Chondrocyte (in vitro differentiated cells): ENCODE data around the gene CDPF1. TPM values are rescaled to one million over a fixed set of nuclear protein-coding genes. Genes with fewer than 3 reads are reported as not detected.
"Not testable (repeated sequence)": the region's sequence is repeated elsewhere in the genome, so short reads cannot be mapped to it uniquely, and the experiment has no call there.

Experiments used
- DNase-seq: peaks from one replicate; pipeline ENCODE4 v3.0.0; 2021; ENCODE audit warnings: mixed read lengths, low spot score
- H3K27ac Mint-ChIP-seq: one replicate; pipeline ENCODE4 v1.8.0; 2021; ENCODE audit warnings: mild to moderate bottlenecking, moderate library complexity, mixed read lengths; ENCODE audit not compliant: unreplicated experiment
- H3K27me3 Mint-ChIP-seq: 2 replicates; pipeline ENCODE4 v1.8.0; 2021; ENCODE audit warnings: low read depth, mixed read lengths
- H3K36me3 Mint-ChIP-seq: 2 replicates; pipeline ENCODE4 v1.8.0; 2021; ENCODE audit warnings: low read depth, mixed read lengths
- H3K4me1 Mint-ChIP-seq: 2 replicates; pipeline ENCODE4 v1.8.0; 2021; ENCODE audit warnings: low read depth, mild to moderate bottlenecking, mixed read lengths
- H3K4me3 Mint-ChIP-seq: one replicate; pipeline ENCODE4 v1.8.0; 2021; ENCODE audit warnings: mild to moderate bottlenecking, moderate library complexity, mixed read lengths; ENCODE audit not compliant: unreplicated experiment
- H3K9me3 Mint-ChIP-seq: 2 replicates; pipeline ENCODE4 v1.8.0; 2021; ENCODE audit warnings: low read depth, mixed read lengths
- CTCF ChIP-seq: fragments of 200-600 bp; sonication (generic); IDR thresholded peaks from 2 replicates; pipeline ENCODE4 v1.5.0; 2021; ENCODE audit warnings: antibody characterized with exemption, mild to moderate bottlenecking, moderate library complexity
- total RNA-seq: library from RNA; stranded (reverse); gene quantifications from 3 replicates; pipeline ENCODE4 v1.2.1, GENCODE V29; 2021

The CDPF1 gene
- total RNA-seq, 1 donor from 2014 or later = 9.9 TPM

GRCh38 chr22:46201059-46201757 is 48.9 kb downstream of the CDPF1 start:
- H3K9me3 Mint-ChIP-seq = no peaks in the 10 kb centered on the region
- H3K36me3 Mint-ChIP-seq = peaks cover 24% of the 10 kb centered on the region
- no peak overlapping the region for H3K4me3 Mint-ChIP-seq
- peaks cover 3% of the 10 kb centered on the region for H3K4me1 Mint-ChIP-seq
- no peak for TF ChIP-seq CTCF
- no peak for DNase-seq
- no peak overlapping the region for H3K27ac Mint-ChIP-seq
- H3K27me3 Mint-ChIP-seq = no peaks in the 10 kb centered on the region

GRCh38 chr22:46198806-46199205 is 51.3 kb downstream of the CDPF1 start:
- not testable (repeated sequence) for H3K4me1 Mint-ChIP-seq

GRCh38 chr22:46198274-46198673 is 51.8 kb downstream of the CDPF1 start:
- H3K27ac Mint-ChIP-seq = no peak overlapping the region
- no peaks in the 10 kb centered on the region for H3K27me3 Mint-ChIP-seq
- peaks cover 9% of the 10 kb centered on the region for H3K36me3 Mint-ChIP-seq
- DNase-seq = no peak
- H3K4me3 Mint-ChIP-seq = no peak overlapping the region
- peaks cover 7% of the 10 kb centered on the region for H3K4me1 Mint-ChIP-seq
- TF ChIP-seq CTCF = no peak
- no peaks in the 10 kb centered on the region for H3K9me3 Mint-ChIP-seq

More at GRCh38 chr22:46198806-46199205, 51.3 kb downstream of the CDPF1 start:
- DNase-seq, H3K4me3 Mint-ChIP-seq, H3K27me3 Mint-ChIP-seq, H3K9me3 Mint-ChIP-seq, H3K27ac Mint-ChIP-seq: not testable (repeated sequence)
- H3K36me3 Mint-ChIP-seq = peaks cover 14% of the 10 kb centered on the region

- Mint-ChIP-seq H3K27ac (no peak overlapping the region), H3K4me3 (no peak overlapping the region), H3K36me3 (peaks cover 10% of the 10 kb centered on the region), H3K4me1 (peaks cover 7% of the 10 kb centered on the region), H3K9me3 (peaks cover 2% of the 10 kb centered on the region), H3K27me3 (no peaks in the 10 kb centered on the region)
- no peak for DNase-seq
- no peak for TF ChIP-seq CTCF
These were observed 53.8 kb downstream of the CDPF1 start for GRCh38 chr22:46196278-46196677.

GRCh38 chr22:46195487-46196165 is 54.5 kb downstream of the CDPF1 start:
- Mint-ChIP-seq H3K36me3 (peaks cover 10% of the 10 kb centered on the region), H3K4me1 (peaks cover 7% of the 10 kb centered on the region), H3K27ac (no peak overlapping the region), H3K4me3 (no peak overlapping the region), H3K9me3 (peaks cover 2% of the 10 kb centered on the region), H3K27me3 (no peaks in the 10 kb centered on the region)
- TF ChIP-seq CTCF = no peak
- DNase-seq = no peak

Other genes starting within 250 kb of the CDPF1 start
- 16.0 to 19.2 TPM (median 17.8 TPM) in 3 replicates for gene PPARA, start 99.8 kb downstream of the CDPF1 start, total RNA-seq
- 0.05 to 0.08 TPM (median 0.07 TPM) in 3 replicates for gene PKDREJ, start 13.1 kb upstream of the CDPF1 start, total RNA-seq
- 13.8 to 19.6 TPM (median 16.5 TPM) in 3 replicates for gene TTC38, start 17.7 kb upstream of the CDPF1 start, total RNA-seq
- 7.2 to 8.2 TPM (median 7.3 TPM) in 3 replicates for gene GTSE1, start 46.6 kb upstream of the CDPF1 start, total RNA-seq
- gene TRMU, start 85.4 kb upstream of the CDPF1 start, total RNA-seq = 26.5 to 39.2 TPM (median 27.3 TPM) in 3 replicates